Ascending aorta (tissue), 2 donors: ENCODE results near the gene ABL1. TPM values are rescaled to one million over a fixed set of nuclear protein-coding genes. Genes with fewer than 3 reads are reported as not detected.
A peak's percentile ranks its signal among the peaks of the same experiment; 100 is the strongest.

ENCODE experiments used
- DNase-seq, 2 donors: peaks; one replicate each; pipeline ENCODE4 v3.0.0-alpha.2; 2019; ENCODE audit warnings: low spot score in 2 of 2
- H3K27ac ChIP-seq, 2 donors: fragments of 200-600 bp; sonication (generic); one replicate each; pipeline ENCODE4 v1.5.1; 2016 to 2017; ENCODE audit warnings: mild to moderate bottlenecking in 1 of 2
- H3K27me3 ChIP-seq: fragments of 200-600 bp; sonication (generic); one replicate; pipeline ENCODE4 v1.5.1; 2017
- H3K36me3 ChIP-seq, 2 donors: fragments of 200-600 bp; sonication (generic); one replicate each; pipeline ENCODE4 v1.5.1; 2016
- H3K4me1 ChIP-seq, 2 donors: fragments of 200-600 bp; sonication (generic); one replicate each; pipeline ENCODE4 v1.5.1; 2016 to 2017; ENCODE audit warnings: mild to moderate bottlenecking in 1 of 2
- H3K4me3 ChIP-seq, 2 donors: fragments of 200-600 bp; sonication (generic); one replicate each; pipeline ENCODE4 v1.5.1; 2016 to 2017; ENCODE audit warnings: mild to moderate bottlenecking in 1 of 2
- H3K9me3 ChIP-seq, 2 donors: fragments of 200-600 bp; sonication (generic); one replicate each; pipeline ENCODE4 v1.5.1; 2016
- intact Hi-C: fragments of 100-400 bp; cut with DNase I; formaldehyde crosslinking; loops from one replicate; pipeline ENCODE4 v1.15.1; 2023
- total RNA-seq: library from RNA; depleted of rRNA; stranded (reverse); fragments of >200 nt; gene quantifications from one replicate; pipeline ENCODE4 v1.1.0, GENCODE V29; 2016
- TF ChIP-seq, protein P1 (sequence below), 3 experiments: fragments of 200-600 bp in 2 of 3; fragments of 450-650 bp in 1 of 3; sonication (generic) in 2 of 3; IDR thresholded peaks; one replicate each; pipeline ENCODE4 v1.5.1; 2016 to 2019; ENCODE audit warnings: antibody characterized with exemption in 3 of 3, mild to moderate bottlenecking in 1 of 3, moderate library complexity in 1 of 3

Gene ABL1
- total RNA-seq, 1 donor from 2014 or later, result 99.1 TPM

DNA sequence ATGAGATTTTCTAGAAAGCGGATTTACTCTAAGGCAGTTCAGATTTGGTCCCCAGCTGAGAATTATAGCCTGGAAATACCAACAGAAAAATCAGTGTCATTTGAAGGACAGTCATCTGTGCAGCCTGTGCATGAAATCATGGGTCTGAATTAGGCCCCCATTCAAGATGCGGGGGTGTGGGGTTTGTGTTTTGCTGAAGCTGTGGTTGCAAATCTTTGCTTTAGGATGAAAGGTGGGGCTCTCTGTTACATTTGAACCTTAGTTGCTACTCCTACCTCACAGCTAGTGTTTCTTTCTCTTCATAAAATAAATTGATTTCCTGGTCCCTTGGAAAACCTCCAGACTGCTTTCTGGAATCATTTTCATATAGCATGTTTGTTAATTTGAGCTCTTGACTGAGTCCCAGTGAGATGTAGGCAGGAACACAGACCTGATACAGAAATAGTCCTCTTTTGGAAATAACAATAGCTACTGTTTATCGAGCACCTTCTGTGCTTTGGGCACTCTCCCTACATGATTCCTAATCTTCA lies 4.8 kb upstream of the ABL1 start:
- intact Hi-C loops, result no loop called here
- Histone ChIP-seq H3K27ac (no peak overlapping the region), H3K4me3 (no peak overlapping the region), H3K4me1 (peaks cover 8 to 22% of the 10 kb centered on the region in 2 donors), H3K27me3 (no peaks in the 10 kb centered on the region), H3K9me3 (no peaks in the 10 kb centered on the region), H3K36me3 (no peaks in the 10 kb centered on the region)
- TF ChIP-seq, protein P1, sequence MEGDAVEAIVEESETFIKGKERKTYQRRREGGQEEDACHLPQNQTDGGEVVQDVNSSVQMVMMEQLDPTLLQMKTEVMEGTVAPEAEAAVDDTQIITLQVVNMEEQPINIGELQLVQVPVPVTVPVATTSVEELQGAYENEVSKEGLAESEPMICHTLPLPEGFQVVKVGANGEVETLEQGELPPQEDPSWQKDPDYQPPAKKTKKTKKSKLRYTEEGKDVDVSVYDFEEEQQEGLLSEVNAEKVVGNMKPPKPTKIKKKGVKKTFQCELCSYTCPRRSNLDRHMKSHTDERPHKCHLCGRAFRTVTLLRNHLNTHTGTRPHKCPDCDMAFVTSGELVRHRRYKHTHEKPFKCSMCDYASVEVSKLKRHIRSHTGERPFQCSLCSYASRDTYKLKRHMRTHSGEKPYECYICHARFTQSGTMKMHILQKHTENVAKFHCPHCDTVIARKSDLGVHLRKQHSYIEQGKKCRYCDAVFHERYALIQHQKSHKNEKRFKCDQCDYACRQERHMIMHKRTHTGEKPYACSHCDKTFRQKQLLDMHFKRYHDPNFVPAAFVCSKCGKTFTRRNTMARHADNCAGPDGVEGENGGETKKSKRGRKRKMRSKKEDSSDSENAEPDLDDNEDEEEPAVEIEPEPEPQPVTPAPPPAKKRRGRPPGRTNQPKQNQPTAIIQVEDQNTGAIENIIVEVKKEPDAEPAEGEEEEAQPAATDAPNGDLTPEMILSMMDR (IDR thresholded peaks at IDR 0.05), result no peak
- no peak for DNase-seq

DNA sequence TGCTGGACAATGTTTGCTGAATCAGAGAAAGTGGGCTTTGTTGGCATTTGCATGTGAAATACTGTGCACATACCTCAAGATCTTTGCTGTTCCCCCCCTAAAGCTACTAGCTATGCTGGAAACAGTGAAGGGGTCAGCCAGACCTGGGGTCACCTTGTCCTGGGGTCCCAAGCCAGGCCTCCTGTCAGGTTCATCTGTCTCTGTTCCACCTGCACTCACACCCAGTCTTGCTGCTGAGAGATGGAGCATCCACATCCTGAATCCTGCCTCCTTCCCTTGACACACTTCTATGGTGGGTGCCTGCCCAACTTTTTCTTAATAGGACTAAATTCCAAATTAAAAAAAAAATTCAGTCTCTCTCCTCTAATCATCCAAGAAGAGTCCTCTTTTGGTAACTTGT lies 4.0 kb upstream of the ABL1 start:
- no peaks in the 10 kb centered on the region for H3K9me3 ChIP-seq
- TF ChIP-seq, protein P1 (IDR thresholded peaks at IDR 0.05), result no peak
- peaks cover 8 to 16% of the 10 kb centered on the region in 2 donors for H3K4me1 ChIP-seq
- H3K36me3 ChIP-seq, result no peaks in the 10 kb centered on the region
- no peak overlapping the region for H3K27ac ChIP-seq
- no peak overlapping the region for H3K4me3 ChIP-seq
- DNase-seq, result no peak
- no peaks in the 10 kb centered on the region for H3K27me3 ChIP-seq
- intact Hi-C loops, result no loop called here

DNA sequence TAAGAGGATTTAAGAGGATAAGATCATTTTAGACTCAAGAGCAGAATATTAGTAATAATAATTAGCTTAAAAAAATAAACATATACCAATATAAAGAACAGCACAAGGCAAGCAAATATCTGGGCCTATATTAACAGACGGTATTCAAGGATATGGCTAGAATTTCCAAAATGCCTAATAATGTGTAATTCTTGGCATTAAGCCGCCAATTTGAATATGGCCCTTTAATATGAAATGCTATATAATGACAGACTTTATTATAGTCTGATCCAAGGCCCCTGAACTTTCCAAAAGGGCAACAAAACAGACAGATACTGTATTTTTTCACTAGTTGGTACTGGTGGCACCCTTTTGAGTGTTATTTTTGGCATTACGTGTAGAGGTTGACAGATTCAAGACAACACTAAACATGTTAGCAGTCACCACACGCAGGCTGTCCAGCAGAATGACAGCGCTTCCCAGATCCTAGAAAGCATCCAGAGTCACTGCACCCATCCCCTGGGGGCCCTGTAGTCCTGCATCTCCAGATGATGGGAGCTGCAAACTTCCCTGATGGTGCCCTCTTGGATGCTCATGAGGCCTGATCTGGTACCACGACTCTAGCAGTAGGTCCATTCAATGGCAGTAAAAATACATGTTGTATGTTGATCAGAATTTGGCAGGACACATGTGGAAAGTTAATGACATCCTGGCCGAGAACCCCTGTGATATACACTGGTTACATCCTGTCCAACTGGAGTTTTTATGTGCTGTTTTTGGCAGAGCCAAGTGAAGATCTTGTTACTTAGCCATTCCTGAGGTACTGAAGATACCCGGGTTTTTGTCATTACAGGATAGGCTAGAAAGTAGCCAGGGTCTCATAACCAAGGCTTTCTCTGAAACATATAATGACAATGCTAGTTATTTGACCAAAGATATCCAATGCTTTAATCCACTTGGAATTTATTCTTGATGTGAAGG lies 1.7 kb upstream of the ABL1 start:
- TF ChIP-seq, protein P1 (IDR thresholded peaks at IDR 0.05), result no peak
- no peak for DNase-seq
- intact Hi-C loops, result no loop called here
- H3K4me1 ChIP-seq, result peaks cover 8 to 20% of the 10 kb centered on the region in 2 donors
- peak overlapping the region; percentile 95 to 98 for H3K27ac ChIP-seq
- H3K9me3 ChIP-seq, result no peaks in the 10 kb centered on the region
- no peaks in the 10 kb centered on the region for H3K27me3 ChIP-seq
- H3K36me3 ChIP-seq, result no peaks in the 10 kb centered on the region
- no peak overlapping the region for H3K4me3 ChIP-seq

DNA sequence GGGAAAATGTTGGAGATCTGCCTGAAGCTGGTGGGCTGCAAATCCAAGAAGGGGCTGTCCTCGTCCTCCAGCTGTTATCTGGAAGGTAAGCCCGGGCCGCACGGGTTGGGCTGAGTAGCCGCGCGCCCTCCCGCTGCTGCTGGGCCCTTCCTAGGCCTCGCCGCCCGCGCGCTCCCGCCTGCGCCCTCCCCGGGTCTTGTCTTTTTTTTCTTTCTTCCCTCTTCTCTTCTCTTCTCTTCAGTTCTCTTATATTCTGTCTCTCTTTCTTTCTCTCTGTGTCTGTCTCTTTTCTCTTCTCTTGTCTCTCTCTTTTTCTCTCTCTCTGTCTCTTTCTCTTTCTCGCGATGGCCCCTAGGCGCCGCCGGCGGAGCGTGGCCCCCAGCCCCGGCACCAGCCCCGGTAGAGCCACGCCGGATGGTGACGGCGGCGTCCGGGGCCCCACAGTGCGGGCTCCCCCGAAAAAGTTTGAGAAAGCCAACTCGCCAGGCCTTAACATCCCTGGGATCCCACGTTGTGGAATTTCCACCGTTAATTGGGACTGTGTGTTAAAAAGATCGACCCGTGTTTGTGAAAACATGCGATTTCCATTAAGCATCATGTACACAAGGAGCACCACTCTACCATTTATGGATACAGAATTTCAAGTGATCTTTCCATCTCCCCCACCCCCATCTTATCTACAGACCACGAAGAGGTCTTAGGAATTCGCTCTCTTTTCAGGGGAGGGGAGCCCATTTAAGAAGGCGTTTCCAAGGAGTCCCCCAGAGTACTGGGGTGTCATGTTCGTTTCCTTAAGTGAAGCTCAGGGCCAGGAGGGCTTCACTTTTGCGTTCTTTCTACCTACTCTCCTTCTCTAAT lies 616 bp downstream of the ABL1 start:
- H3K9me3 ChIP-seq, result no peaks in the 10 kb centered on the region
- H3K27ac ChIP-seq, result peak overlapping the region; percentile 95 to 98
- intact Hi-C loops, result loop anchor here (1.0 to 2.0 kb wide), 2 partner anchors 25 to 55 kb away; no protein-coding TSS in a partner anchor
- no peaks in the 10 kb centered on the region for H3K36me3 ChIP-seq
- H3K27me3 ChIP-seq, result no peaks in the 10 kb centered on the region
- peak in 1 of 2 donors; percentile 76 for DNase-seq
- peaks cover 12 to 36% of the 10 kb centered on the region in 2 donors for H3K4me1 ChIP-seq
- TF ChIP-seq, protein P1 (IDR thresholded peaks at IDR 0.05), result no peak
- peak overlapping the region; percentile 77 to 96 for H3K4me3 ChIP-seq

DNA sequence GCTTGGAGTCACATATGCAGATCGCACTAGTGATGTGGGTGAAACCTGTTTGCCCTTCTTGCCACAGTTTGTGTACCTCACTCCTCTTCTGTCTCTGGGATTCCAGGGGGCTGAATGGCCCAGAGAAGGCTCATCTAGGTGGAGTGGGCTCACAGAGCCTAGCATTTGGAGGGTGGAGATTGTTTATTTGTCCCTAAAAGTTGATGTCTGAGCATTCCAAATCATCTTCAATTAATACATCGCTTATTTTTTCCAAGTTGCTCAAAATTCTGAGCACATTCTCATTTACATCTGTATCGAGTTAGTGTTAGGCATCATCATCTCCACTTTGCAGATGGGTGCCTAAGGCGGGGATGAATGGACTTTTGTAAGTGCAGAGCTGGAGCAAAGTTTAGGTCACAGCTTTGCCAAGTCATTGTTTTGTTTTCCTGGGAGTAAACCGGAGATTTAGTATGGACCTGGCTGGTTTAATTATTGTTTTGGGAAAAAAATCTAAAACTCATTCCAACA lies 2.0 kb downstream of the ABL1 start:
- Histone ChIP-seq H3K36me3 (no peaks in the 10 kb centered on the region), H3K27ac (peak overlapping the region; percentile 95 to 98), H3K4me3 (peak overlapping the region; percentile 77 to 96), H3K27me3 (no peaks in the 10 kb centered on the region), H3K4me1 (peaks cover 12 to 50% of the 10 kb centered on the region in 2 donors), H3K9me3 (no peaks in the 10 kb centered on the region)
- intact Hi-C loops, result no loop called here
- TF ChIP-seq, protein P1 (IDR thresholded peaks at IDR 0.05), result no peak
- no peak for DNase-seq
